ENCODE data around the gene OR5H1. TPM values are rescaled to one million over a fixed set of nuclear protein-coding genes. Genes with fewer than 3 reads are reported as not detected.

Gene OR5H1
- total RNA-seq = not detected
- long read RNA-seq, donor 1 = 0 reads
- long read RNA-seq, donor 2 = 0 reads

DNA sequence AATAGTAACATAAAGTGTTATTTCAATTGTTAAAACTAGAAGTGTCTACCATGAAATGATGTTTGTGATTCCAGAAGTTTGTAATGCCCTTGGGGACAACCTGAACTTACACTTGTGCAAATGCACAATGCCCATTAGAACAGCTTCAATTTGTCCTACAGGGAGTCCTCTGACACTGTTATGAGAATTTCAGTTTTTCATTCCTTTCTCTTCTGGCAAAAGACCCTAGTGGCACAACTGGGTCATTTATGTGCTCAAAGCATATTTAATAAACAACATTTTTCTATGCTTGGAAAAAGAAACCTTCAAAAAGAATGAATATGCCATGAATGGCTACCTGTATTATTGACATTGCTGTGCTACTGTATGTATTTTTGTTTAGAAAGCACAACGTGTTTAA is at the start of gene OR5H1:
Gene OR5H1 (plus strand): TSS at position 301 of the 400 bp plus-strand sequence. CDS start 1,977 bp downstream, outside the sequence.
- no peaks in the 10 kb centered on the region for H3K9me3 ChIP-seq
- no peaks in the 10 kb centered on the region for H3K36me3 ChIP-seq (ENCODE audit: low read depth)
- H3K4me1 ChIP-seq (ENCODE audit: low read depth) = no peaks in the 10 kb centered on the region
- ATAC-seq (no peak), DNase-seq (no peak)
- TF ChIP-seq, protein P1, sequence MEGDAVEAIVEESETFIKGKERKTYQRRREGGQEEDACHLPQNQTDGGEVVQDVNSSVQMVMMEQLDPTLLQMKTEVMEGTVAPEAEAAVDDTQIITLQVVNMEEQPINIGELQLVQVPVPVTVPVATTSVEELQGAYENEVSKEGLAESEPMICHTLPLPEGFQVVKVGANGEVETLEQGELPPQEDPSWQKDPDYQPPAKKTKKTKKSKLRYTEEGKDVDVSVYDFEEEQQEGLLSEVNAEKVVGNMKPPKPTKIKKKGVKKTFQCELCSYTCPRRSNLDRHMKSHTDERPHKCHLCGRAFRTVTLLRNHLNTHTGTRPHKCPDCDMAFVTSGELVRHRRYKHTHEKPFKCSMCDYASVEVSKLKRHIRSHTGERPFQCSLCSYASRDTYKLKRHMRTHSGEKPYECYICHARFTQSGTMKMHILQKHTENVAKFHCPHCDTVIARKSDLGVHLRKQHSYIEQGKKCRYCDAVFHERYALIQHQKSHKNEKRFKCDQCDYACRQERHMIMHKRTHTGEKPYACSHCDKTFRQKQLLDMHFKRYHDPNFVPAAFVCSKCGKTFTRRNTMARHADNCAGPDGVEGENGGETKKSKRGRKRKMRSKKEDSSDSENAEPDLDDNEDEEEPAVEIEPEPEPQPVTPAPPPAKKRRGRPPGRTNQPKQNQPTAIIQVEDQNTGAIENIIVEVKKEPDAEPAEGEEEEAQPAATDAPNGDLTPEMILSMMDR (IDR thresholded peaks at IDR 0.05) = no peak
- no peak within 1 kb of the TSS for H3K4me3 ChIP-seq
- intact Hi-C loops (cut with DNase I, micrococcal nuclease) = no loop called here

DNA sequence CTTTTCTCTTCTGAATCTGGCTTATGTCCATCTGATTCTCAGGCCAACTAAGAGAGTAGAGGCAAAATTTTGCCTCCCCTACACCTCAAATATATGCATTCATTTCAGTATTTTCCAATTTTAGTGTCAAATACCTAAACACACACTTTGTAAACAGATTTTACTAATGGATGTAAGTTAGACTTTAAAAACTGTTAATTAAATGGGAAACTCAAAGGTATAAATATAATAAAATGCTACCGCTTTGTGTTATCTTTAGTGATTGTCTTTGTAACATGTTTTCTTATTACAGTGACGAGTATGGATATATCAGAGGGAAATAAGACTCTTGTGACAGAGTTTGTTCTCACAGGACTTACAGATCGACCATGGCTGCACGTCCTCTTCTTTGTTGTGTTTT is 43.6 kb upstream of the OR5H1 start, which contains the start of gene OR5AC2:
Gene OR5AC2 (plus strand): TSS at position 301 of the 400 bp plus-strand sequence. CDS start 0 bp downstream, at position 301.
- no peak for ATAC-seq

DNA sequence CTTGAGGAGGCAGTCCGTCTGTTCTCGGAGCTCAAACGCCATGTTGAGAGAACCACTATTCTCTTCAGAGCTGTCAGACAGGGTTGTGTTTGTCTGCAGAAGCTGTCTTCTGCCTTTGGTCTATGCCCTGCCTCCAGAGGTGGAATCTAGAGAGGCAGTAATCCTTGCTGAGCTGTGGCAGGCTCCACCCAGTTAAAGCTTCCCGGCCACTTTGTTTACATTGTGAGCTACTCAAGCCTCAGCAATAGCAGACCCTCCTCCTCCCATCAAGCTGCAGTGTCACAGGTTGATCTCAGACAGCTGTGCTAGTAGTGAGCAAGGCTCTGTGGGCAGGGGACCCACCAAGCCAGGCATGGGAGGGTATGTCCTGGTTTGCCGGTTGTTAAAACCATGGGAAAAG is 34.6 kb upstream of the OR5H1 start:
- H3K36me3 ChIP-seq (ENCODE audit: low read depth) = no peaks in the 10 kb centered on the region
- ATAC-seq (no peak), DNase-seq (no peak)
- no peaks in the 10 kb centered on the region for H3K4me1 ChIP-seq (ENCODE audit: low read depth)
- no peaks in the 10 kb centered on the region for H3K9me3 ChIP-seq
- no peak overlapping the region for H3K4me3 ChIP-seq
- TF ChIP-seq, protein P1 (IDR thresholded peaks at IDR 0.05) = no peak
- intact Hi-C loops (cut with DNase I, micrococcal nuclease) = no loop called here

More for the DNA sequence above, 43.6 kb upstream of the OR5H1 start, which contains the start of gene OR5AC2:
- no peak for DNase-seq
- Histone ChIP-seq H3K4me3 (no peak within 1 kb of the TSS), H3K36me3 (ENCODE audit: low read depth) (no peaks in the 10 kb centered on the region), H3K9me3 (no peaks in the 10 kb centered on the region), H3K4me1 (ENCODE audit: low read depth) (no peaks in the 10 kb centered on the region)
- intact Hi-C loops (cut with DNase I, micrococcal nuclease) = no loop called here
- TF ChIP-seq, protein P1 (IDR thresholded peaks at IDR 0.05) = no peak

DNA sequence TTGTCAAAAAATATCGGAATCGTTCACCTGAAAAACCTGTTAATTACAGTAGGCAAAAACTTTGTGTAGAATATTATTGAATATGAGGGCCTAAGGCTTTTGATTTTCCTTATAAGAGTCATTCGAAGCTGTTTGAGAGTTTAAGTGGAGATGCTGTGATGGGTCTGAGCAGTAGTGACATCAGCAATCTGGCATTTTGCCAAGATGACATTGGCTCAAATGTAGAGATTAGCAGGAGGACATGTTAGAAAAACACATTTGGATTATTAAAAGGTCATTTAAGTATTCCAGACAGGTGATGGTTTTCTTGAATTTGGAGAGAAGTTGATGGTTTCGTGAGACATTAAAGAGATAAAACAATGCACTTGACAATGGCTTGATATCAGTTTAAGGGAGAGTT is 30.7 kb upstream of the OR5H1 start:
- no peak for DNase-seq
- no peak for ATAC-seq
- Histone ChIP-seq H3K9me3 (no peaks in the 10 kb centered on the region), H3K36me3 (ENCODE audit: low read depth) (no peaks in the 10 kb centered on the region), H3K4me3 (no peak overlapping the region), H3K4me1 (ENCODE audit: low read depth) (no peaks in the 10 kb centered on the region)
- intact Hi-C loops (cut with DNase I, micrococcal nuclease) = no loop called here
- TF ChIP-seq, protein P1 (IDR thresholded peaks at IDR 0.05) = no peak

DNA sequence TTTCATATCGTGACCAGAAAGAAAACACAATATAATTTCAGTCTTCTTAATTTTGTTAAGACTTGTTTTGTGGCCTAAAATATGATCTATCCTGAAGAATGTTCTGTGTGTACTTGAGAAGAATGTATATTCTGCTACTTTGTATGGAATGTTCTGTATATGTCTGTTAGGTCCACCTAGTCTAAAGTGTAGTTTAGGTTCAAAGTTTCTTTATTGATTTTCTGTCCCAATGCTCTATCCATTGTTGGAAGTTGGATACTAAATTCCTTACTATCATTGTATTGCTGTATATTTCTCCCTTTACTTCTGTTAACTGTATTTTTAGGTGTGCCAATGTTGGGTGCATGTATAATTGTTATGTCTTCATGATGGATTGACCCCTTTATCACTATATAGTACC is 22.4 kb upstream of the OR5H1 start:
- DNase-seq = no peak
- Histone ChIP-seq H3K9me3 (peaks cover 28% of the 10 kb centered on the region), H3K4me3 (no peak overlapping the region), H3K4me1 (ENCODE audit: low read depth) (no peaks in the 10 kb centered on the region), H3K36me3 (ENCODE audit: low read depth) (no peaks in the 10 kb centered on the region)
- intact Hi-C loops (cut with DNase I, micrococcal nuclease) = no loop called here
- ATAC-seq = no peak
- TF ChIP-seq, protein P1 (IDR thresholded peaks at IDR 0.05) = no peak

Measured in mucosa of descending colon (tissue), 3 donors.